Measurements from ENCODE around the gene CDR2L. TPM values are rescaled to one million over a fixed set of nuclear protein-coding genes. Genes with fewer than 3 reads are reported as not detected.

Gene CDR2L
- total and polyA plus RNA-seq, 3 donors from 2014 or later: 16.6 to 39.6 (median 39.5) TPM

DNA sequence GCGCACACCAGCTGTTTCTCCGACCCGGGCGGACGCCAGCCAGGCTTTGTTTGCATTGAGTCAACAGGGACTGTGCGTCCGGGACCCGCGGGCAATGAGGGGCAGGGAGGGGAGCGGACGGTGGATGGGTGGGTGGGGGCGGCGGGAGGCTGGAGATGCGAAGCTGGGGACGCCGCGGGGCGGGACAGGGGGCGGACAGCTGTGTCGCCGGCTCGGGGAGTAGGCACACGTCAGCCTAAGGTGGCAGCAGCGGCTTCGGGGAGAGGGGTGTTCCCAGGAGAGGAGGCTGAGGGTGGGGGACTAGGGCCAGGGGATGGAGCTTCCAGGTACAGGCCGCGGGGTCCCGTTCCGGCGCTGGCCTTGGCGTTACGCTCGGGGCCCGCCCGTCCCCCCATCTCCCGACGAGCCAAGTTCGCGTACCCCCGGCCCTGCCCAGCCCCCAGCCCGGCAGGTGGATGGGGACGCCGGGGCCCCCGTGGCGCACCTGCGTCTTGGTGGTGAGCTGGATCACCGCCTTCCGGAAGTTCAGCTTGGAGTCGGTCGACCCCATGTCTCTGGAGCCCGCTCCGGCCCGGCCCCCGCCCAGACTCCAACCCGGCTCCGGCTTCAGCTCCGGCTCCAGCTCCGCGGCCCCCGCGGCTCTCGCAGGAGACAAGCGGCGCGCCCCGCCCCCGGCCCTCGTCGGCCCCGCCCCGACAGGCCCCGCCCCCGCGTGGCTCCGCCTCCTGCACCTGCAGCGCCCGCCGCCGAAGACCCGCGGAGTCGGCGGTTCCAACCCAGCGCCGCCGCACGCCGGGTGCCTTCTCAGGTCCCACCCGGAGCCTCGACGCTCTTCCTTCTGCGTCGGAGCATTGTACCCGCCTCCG lies 15.1 kb upstream of the CDR2L start, which contains the start of gene HID1:
TSS of gene HID1 (minus strand) at position 653 of the 866 bp plus-strand sequence. CDS start at position 550, 103 bp downstream.
- no peaks in the 10 kb centered on the region for H3K36me3 ChIP-seq (ENCODE audit: low read depth, missing control alignments)
- 2% methylated on average over 11 to 48 of the region's 95 CpGs for WGBS, 2 donors
- TF ChIP-seq, protein P1, sequence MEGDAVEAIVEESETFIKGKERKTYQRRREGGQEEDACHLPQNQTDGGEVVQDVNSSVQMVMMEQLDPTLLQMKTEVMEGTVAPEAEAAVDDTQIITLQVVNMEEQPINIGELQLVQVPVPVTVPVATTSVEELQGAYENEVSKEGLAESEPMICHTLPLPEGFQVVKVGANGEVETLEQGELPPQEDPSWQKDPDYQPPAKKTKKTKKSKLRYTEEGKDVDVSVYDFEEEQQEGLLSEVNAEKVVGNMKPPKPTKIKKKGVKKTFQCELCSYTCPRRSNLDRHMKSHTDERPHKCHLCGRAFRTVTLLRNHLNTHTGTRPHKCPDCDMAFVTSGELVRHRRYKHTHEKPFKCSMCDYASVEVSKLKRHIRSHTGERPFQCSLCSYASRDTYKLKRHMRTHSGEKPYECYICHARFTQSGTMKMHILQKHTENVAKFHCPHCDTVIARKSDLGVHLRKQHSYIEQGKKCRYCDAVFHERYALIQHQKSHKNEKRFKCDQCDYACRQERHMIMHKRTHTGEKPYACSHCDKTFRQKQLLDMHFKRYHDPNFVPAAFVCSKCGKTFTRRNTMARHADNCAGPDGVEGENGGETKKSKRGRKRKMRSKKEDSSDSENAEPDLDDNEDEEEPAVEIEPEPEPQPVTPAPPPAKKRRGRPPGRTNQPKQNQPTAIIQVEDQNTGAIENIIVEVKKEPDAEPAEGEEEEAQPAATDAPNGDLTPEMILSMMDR (IDR thresholded peaks at IDR 0.05): no peak
- TF ChIP-seq POLR2A (IDR thresholded peaks at IDR 0.05): no peak
- no peaks in the 10 kb centered on the region for H3K9me3 ChIP-seq
- peak; percentile 88 for DNase-seq
- H3K27me3 ChIP-seq: no peaks in the 10 kb centered on the region
- H3K4me1 ChIP-seq: peaks cover 13% of the 10 kb centered on the region
- H3K4me3 ChIP-seq: peak within 1 kb of the TSS; percentile 53 to 74
- no peak within 1 kb of the TSS for H3K27ac ChIP-seq
- intact Hi-C loops (cut with DNase I; ENCODE audit: low total_unique reads): no loop called here

DNA sequence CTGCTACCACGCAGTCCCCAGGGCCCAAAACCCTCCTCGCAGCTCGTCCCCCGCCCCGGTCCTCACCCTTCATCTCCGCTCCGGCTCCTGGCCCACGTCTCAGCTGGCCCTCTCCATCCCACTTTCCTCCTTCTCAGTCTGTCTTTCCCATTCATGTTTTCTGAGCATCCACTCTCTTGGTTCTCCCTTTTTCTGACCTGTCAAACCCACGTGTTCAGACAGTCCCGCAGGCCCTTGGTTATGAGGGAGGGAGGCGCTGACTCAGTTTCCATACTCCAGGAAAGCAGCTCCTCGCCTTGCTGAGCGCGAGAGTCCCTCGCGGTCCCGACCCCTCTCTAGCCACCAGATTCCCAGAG lies 14.5 kb upstream of the CDR2L start:
- 8% methylated on average over 17 of the region's 17 CpGs for WGBS, 2 donors
- no peaks in the 10 kb centered on the region for H3K27me3 ChIP-seq
- no peaks in the 10 kb centered on the region for H3K36me3 ChIP-seq (ENCODE audit: low read depth, missing control alignments)
- intact Hi-C loops (cut with DNase I; ENCODE audit: low total_unique reads): no loop called here
- H3K4me1 ChIP-seq: peaks cover 13% of the 10 kb centered on the region
- H3K4me3 ChIP-seq: peak overlapping the region; percentile 53 to 74
- H3K9me3 ChIP-seq: no peaks in the 10 kb centered on the region
- TF ChIP-seq, protein P1 (IDR thresholded peaks at IDR 0.05): no peak
- no peak for TF ChIP-seq POLR2A (IDR thresholded peaks at IDR 0.05)
- DNase-seq: no peak
- H3K27ac ChIP-seq: no peak overlapping the region

DNA sequence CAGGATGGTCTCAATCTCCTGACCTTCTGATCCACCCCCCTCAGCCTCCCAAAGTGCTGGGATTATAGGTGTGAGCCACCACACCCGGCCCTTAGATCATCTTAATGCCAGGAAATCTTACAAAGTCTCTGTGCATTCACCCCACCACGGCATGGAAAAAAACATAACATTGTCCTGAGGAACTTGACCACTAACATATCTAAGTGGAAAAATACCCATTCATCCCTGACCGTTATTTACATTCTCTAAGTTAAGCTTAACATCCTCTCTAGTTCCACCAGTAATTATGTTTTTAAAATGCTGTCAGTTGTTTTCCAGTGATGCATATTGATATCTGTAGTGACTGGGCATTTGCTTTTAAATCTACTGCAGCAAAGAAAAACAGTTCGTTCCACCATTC lies 11.5 kb upstream of the CDR2L start:
- no peak for DNase-seq
- intact Hi-C loops (cut with DNase I; ENCODE audit: low total_unique reads): no loop called here
- Histone ChIP-seq H3K9me3 (no peaks in the 10 kb centered on the region), H3K4me1 (peaks cover 13% of the 10 kb centered on the region), H3K27me3 (no peaks in the 10 kb centered on the region), H3K27ac (no peak overlapping the region), H3K36me3 (ENCODE audit: low read depth, missing control alignments) (no peaks in the 10 kb centered on the region), H3K4me3 (no peak overlapping the region)
- WGBS, 2 donors: 78 to 86% methylated on average over 4 of the region's 4 CpGs
- TF ChIP-seq, protein P1 (IDR thresholded peaks at IDR 0.05): no peak
- no peak for TF ChIP-seq POLR2A (IDR thresholded peaks at IDR 0.05)

DNA sequence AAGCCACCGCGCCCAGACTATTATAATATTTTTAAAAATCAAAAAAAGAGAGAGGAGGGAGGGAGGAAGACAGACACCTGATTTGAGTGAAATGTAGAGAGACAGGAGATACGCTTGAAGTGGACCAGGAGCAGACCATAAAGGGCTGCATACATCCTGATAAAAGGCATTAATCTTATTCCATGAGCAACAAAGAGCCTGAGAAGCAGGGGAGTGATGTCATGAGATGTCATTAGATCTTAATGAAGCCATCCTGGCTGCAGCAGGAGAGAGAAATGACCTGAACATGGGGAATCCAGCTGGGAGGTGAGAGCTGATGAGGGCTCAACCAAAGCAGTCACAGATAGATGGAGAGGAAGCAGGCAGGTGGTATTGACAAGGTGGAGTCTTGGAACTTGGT lies 9.6 kb upstream of the CDR2L start:
- TF ChIP-seq POLR2A (IDR thresholded peaks at IDR 0.05): no peak
- TF ChIP-seq, protein P1 (IDR thresholded peaks at IDR 0.05): no peak
- Histone ChIP-seq H3K27me3 (no peaks in the 10 kb centered on the region), H3K36me3 (ENCODE audit: low read depth, missing control alignments) (no peaks in the 10 kb centered on the region), H3K9me3 (no peaks in the 10 kb centered on the region), H3K27ac (no peak overlapping the region), H3K4me1 (peaks cover 14% of the 10 kb centered on the region), H3K4me3 (no peak overlapping the region)
- intact Hi-C loops (cut with DNase I; ENCODE audit: low total_unique reads): no loop called here
- 83 to 88% methylated on average over 3 of the region's 3 CpGs for WGBS, 2 donors
- DNase-seq: no peak
